ENCODE results near the gene APPL2.
"Not testable (repeated sequence)": the region's sequence is repeated elsewhere in the genome, so short reads cannot be mapped to it uniquely, and the experiment has no call there.

DNA sequence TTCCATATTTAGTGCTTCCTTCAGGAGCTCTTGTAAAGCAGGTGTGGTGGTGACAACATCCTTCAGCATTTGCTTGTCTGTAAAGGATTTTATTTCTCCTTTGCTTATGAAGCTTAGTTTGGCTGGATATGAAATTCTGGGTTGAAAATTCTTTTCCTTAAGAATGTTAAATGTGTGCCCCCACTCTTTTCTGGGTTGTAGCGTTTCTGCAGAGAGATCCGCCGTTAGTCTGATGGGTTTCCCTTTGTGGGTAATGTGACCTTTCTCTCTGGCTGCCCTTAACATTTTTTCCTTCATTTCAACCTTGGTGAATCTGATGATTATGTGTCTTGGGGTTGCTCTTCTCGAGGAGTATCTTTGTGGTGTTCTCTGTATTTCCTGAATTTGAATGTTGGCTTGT lies 52.6 kb downstream of the APPL2 start:
- TF ChIP-seq, protein P1, sequence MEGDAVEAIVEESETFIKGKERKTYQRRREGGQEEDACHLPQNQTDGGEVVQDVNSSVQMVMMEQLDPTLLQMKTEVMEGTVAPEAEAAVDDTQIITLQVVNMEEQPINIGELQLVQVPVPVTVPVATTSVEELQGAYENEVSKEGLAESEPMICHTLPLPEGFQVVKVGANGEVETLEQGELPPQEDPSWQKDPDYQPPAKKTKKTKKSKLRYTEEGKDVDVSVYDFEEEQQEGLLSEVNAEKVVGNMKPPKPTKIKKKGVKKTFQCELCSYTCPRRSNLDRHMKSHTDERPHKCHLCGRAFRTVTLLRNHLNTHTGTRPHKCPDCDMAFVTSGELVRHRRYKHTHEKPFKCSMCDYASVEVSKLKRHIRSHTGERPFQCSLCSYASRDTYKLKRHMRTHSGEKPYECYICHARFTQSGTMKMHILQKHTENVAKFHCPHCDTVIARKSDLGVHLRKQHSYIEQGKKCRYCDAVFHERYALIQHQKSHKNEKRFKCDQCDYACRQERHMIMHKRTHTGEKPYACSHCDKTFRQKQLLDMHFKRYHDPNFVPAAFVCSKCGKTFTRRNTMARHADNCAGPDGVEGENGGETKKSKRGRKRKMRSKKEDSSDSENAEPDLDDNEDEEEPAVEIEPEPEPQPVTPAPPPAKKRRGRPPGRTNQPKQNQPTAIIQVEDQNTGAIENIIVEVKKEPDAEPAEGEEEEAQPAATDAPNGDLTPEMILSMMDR (conservative IDR thresholded peaks at IDR 0.05; ENCODE audit: low read depth, low read length) = not testable (repeated sequence)
- not testable (repeated sequence) for TF ChIP-seq EZH2 (IDR thresholded peaks at IDR 0.05; ENCODE audit: borderline replicate concordance, low read depth, low read length, poor library complexity, severe bottlenecking)

Measured in A673 (cell line).